ENCODE measurements around the gene PFKM.

PFKM gene

GRCh38 chr12:48160046-48160445 lies 40.9 kb downstream of the PFKM start:
- DNase-seq: no peak

- DNase-seq: no peak
Measured at GRCh38 chr12:48160807-48161206, 41.6 kb downstream of the PFKM start.

GRCh38 chr12:48163150-48163747 lies 44.1 kb downstream of the PFKM start:
- no peak for DNase-seq

GRCh38 chr12:48164451-48164850 lies 45.3 kb downstream of the PFKM start:
- DNase-seq: no peak

GRCh38 chr12:48165089-48165981 lies 46.2 kb downstream of the PFKM start:
- peak; percentile 20 for DNase-seq

GRCh38 chr12:48169011-48169410 lies 49.8 kb downstream of the PFKM start:
- DNase-seq: no peak

- DNase-seq: no peak
Measured at GRCh38 chr12:48175613-48176416, 56.7 kb downstream of the PFKM start.

GRCh38 chr12:48176417-48176751 lies 57.2 kb downstream of the PFKM start:
- DNase-seq: no peak

- DNase-seq: no peak
Measured at GRCh38 chr12:48177982-48178381, 58.8 kb downstream of the PFKM start.

- no peak for DNase-seq
Measured at GRCh38 chr12:48179466-48179865, 60.3 kb downstream of the PFKM start.

- DNase-seq: no peak
Measured at GRCh38 chr12:48180424-48180823, 61.3 kb downstream of the PFKM start.

GRCh38 chr12:48180857-48181495 lies 61.8 kb downstream of the PFKM start:
- no peak for DNase-seq

GRCh38 chr12:48182631-48183030 lies 63.5 kb downstream of the PFKM start:
- DNase-seq: no peak

GRCh38 chr12:48183091-48183875 lies 64.1 kb downstream of the PFKM start, which contains the start of gene CCDC184:
Gene CCDC184 (plus strand): TSS chr12:48183644. CDS start chr12:48184123, 479 bp downstream.
- peak; percentile 29 for DNase-seq

GRCh38 chr12:48183876-48184548 lies 64.8 kb downstream of the PFKM start:
- no peak for DNase-seq

- DNase-seq: no peak
Measured at GRCh38 chr12:48184549-48184922, 65.4 kb downstream of the PFKM start.

- DNase-seq: no peak
Measured at GRCh38 chr12:48185181-48185919, 66.2 kb downstream of the PFKM start.

GRCh38 chr12:48187916-48188695 lies 68.9 kb downstream of the PFKM start:
- DNase-seq: no peak

GRCh38 chr12:48189331-48190125 lies 70.4 kb downstream of the PFKM start:
- DNase-seq: peak; percentile 40
